Activated naive CD8-positive, alpha-beta T cell (primary cell): ENCODE data around the gene QPRT.
"Not testable (repeated sequence)": the region's sequence is repeated elsewhere in the genome, so short reads cannot be mapped to it uniquely, and the experiment has no call there.

Source experiments
- H3K27ac Mint-ChIP-seq: one replicate; pipeline ENCODE4 v1.8.0; 2021; ENCODE audit warnings: mixed read lengths
- H3K27me3 Mint-ChIP-seq: one replicate; pipeline ENCODE4 v1.8.0; 2021; ENCODE audit warnings: mixed read lengths
- H3K36me3 Mint-ChIP-seq: one replicate; pipeline ENCODE4 v1.8.0; 2021; ENCODE audit warnings: mixed read lengths
- H3K4me1 Mint-ChIP-seq: one replicate; pipeline ENCODE4 v1.8.0; 2021; ENCODE audit warnings: low read depth, mixed read lengths
- H3K4me3 Mint-ChIP-seq: one replicate; pipeline ENCODE4 v1.8.0; 2021; ENCODE audit warnings: mild to moderate bottlenecking, mixed read lengths
- H3K9me3 Mint-ChIP-seq: one replicate; pipeline ENCODE4 v1.8.0; 2021; ENCODE audit warnings: low read depth, mixed read lengths

The QPRT gene

GRCh38 chr16:29678691-29679267 is at the start of gene QPRT:
QPRT (plus strand) TSS chr16:29679180; CDS start chr16:29679198, 18 bp downstream.
- H3K36me3 Mint-ChIP-seq: no peaks in the 10 kb centered on the region
- peak within 1 kb of the TSS; percentile 41 for H3K4me3 Mint-ChIP-seq
- no peaks in the 10 kb centered on the region for H3K27me3 Mint-ChIP-seq
- H3K4me1 Mint-ChIP-seq: peaks cover 21% of the 10 kb centered on the region
- H3K27ac Mint-ChIP-seq: peak within 1 kb of the TSS; percentile 30
- no peaks in the 10 kb centered on the region for H3K9me3 Mint-ChIP-seq

- H3K36me3 Mint-ChIP-seq, H3K27ac Mint-ChIP-seq, H3K27me3 Mint-ChIP-seq, H3K4me3 Mint-ChIP-seq, H3K9me3 Mint-ChIP-seq: not testable (repeated sequence)
- H3K4me1 Mint-ChIP-seq: peaks cover 22% of the 10 kb centered on the region
These were observed 49.7 kb upstream of the QPRT start for GRCh38 chr16:29629318-29629717.

DNA sequence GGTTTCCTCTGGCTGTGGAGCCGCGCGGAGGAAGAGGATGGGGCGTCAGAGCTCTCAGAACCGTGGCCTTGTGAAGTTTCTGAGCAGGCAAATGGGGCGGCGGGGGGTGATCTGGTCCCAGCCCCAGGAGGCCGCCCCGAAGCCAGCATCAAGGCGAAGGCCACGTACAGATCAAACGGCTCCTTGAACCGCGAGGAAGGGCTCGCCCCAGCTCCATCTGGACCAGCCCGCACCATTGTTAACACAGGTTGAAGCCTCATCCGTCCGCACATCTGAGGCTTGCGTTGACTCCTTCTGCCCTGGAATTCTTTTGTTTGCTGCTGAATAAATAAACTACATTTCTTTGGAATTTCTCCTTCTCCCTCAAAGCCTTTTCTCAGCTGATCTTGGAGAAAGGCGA is 47.3 kb upstream of the QPRT start:
- not testable (repeated sequence) for H3K36me3 Mint-ChIP-seq, H3K27ac Mint-ChIP-seq, H3K27me3 Mint-ChIP-seq, H3K4me3 Mint-ChIP-seq, H3K9me3 Mint-ChIP-seq
- H3K4me1 Mint-ChIP-seq: peaks cover 17% of the 10 kb centered on the region

GRCh38 chr16:29635902-29636301 is 43.1 kb upstream of the QPRT start:
- not testable (repeated sequence) for H3K4me1 Mint-ChIP-seq, H3K36me3 Mint-ChIP-seq, H3K27ac Mint-ChIP-seq, H3K9me3 Mint-ChIP-seq, H3K4me3 Mint-ChIP-seq, H3K27me3 Mint-ChIP-seq

DNA sequence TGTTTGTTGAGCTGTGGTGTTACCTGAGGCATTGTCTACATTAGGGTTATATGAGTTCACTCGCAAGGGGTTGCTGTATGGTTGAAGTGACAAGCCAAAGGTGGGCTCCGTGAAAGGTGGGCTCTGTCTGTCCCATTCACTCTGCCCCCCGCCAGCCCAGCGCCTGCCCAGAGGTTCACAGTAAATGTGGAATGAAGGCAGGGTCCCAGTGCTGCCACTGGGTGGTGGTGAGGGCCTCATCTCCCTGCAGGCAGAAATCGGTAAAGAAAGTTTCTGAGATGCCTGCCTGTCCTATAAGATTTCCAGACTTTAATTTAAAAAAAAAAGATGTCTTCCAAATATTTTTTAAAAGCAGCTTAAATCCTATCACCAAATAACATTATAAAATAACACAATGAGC is 42.6 kb upstream of the QPRT start:
- H3K4me1 Mint-ChIP-seq: peaks cover 14% of the 10 kb centered on the region
- H3K36me3 Mint-ChIP-seq, H3K4me3 Mint-ChIP-seq, H3K9me3 Mint-ChIP-seq, H3K27ac Mint-ChIP-seq, H3K27me3 Mint-ChIP-seq: not testable (repeated sequence)

- H3K36me3 Mint-ChIP-seq, H3K27ac Mint-ChIP-seq, H3K9me3 Mint-ChIP-seq, H3K4me3 Mint-ChIP-seq, H3K27me3 Mint-ChIP-seq: not testable (repeated sequence)
- H3K4me1 Mint-ChIP-seq: peaks cover 19% of the 10 kb centered on the region
These were observed 40.2 kb upstream of the QPRT start for GRCh38 chr16:29638751-29639150.

GRCh38 chr16:29641561-29641960 is 37.4 kb upstream of the QPRT start:
- Mint-ChIP-seq H3K4me1 (peaks cover 30% of the 10 kb centered on the region), H3K9me3 (no peaks in the 10 kb centered on the region), H3K27me3 (no peaks in the 10 kb centered on the region), H3K36me3 (no peaks in the 10 kb centered on the region), H3K4me3 (peak overlapping the region; percentile 13), H3K27ac (peak overlapping the region; percentile 46)

GRCh38 chr16:29643596-29643995 is 35.4 kb upstream of the QPRT start:
- peaks cover 30% of the 10 kb centered on the region for H3K4me1 Mint-ChIP-seq
- no peak overlapping the region for H3K4me3 Mint-ChIP-seq

DNA sequence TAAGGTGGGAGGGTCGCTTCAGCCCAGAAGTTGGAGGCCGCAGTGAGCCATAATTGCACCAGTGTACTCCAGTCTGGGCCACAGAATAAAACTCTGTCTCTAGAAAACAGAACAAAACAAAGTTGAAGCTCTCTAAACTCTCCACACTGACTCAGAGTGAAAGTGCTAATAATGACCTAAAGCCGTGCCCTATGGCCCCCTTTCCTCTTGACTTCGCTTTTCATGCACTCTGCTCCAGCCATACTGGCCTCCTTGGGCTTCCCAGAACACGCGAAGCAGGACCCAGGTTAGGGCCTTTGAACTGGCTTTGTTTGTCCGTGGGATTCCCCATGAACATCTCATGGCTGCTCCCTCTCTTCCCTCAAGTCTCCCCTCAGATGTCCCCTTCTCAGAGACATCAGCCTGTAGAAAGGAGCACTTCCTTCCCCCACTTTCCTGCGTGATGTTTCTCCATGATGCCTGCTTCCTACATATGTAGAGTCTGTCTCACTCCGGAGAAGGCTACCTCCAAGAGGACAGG is 34.6 kb upstream of the QPRT start:
- no peak overlapping the region for H3K27ac Mint-ChIP-seq
- H3K4me3 Mint-ChIP-seq: no peak overlapping the region
- H3K9me3 Mint-ChIP-seq: no peaks in the 10 kb centered on the region
- peaks cover 30% of the 10 kb centered on the region for H3K4me1 Mint-ChIP-seq
- no peaks in the 10 kb centered on the region for H3K36me3 Mint-ChIP-seq
- no peaks in the 10 kb centered on the region for H3K27me3 Mint-ChIP-seq

More at GRCh38 chr16:29643596-29643995, 35.4 kb upstream of the QPRT start:
- no peak overlapping the region for H3K27ac Mint-ChIP-seq
- no peaks in the 10 kb centered on the region for H3K27me3 Mint-ChIP-seq
- no peaks in the 10 kb centered on the region for H3K9me3 Mint-ChIP-seq
- no peaks in the 10 kb centered on the region for H3K36me3 Mint-ChIP-seq

DNA sequence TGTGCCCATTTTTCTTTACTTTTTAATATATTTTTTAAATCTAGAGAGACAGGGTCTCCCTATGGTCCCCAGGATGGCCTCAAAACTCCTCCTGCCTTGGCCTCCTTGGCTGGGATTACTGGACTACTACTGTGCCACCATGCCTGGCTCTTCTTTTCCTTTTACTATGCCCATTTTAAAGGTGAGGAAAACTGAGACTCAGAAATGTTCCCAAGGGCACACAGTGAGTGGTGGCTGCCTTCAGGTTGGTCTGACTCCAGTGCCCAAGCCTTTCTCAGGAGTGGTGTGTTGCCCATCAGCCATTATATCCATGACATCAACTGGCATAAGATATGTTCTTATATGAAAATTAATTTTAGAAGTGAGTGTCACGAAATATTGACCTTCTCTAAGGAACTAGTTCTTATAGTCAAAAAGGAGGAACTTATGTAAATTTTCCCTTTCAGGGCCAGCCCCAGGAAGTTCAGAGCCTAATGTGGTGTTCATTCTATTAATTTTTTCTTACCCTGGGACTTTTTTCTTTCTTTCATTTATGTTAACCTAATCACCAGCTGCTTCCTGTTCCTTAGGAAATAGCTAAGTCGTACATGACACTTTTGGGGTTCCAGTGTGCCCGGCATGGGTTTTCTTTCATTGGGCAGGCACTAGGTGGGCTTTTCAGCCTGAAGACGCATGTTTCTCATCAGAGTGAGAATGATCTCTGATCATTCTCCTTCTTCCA is 33.8 kb upstream of the QPRT start:
- H3K9me3 Mint-ChIP-seq: no peaks in the 10 kb centered on the region
- H3K27ac Mint-ChIP-seq: no peak overlapping the region
- H3K36me3 Mint-ChIP-seq: no peaks in the 10 kb centered on the region
- peaks cover 36% of the 10 kb centered on the region for H3K4me1 Mint-ChIP-seq
- H3K4me3 Mint-ChIP-seq: no peak overlapping the region
- no peaks in the 10 kb centered on the region for H3K27me3 Mint-ChIP-seq

DNA sequence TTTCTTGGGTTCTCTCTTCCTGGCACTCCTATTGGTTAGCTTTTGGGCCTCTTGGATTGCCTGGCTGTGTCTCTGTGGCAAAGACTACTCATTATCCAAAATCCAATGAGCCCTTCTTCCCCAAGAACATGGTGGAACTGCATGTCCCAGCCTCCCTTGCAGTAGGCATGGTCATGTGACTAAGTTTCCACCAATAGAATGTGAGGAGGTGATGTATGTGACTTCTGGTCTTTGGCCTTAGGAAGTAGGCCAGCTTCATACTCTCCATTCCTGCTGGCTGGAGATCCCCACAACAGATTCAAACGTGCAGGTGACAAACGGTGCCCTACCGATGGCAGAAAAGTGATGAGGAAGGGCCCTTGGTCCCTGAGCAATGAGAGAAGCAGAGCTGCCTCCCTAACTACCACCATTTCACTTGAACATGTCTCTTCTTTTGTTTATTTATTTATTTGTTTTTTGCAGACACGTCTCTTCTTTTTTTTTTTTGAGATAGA is 33.2 kb upstream of the QPRT start:
- Mint-ChIP-seq H3K4me3 (no peak overlapping the region), H3K9me3 (no peaks in the 10 kb centered on the region), H3K36me3 (no peaks in the 10 kb centered on the region), H3K27ac (no peak overlapping the region), H3K27me3 (no peaks in the 10 kb centered on the region), H3K4me1 (peaks cover 32% of the 10 kb centered on the region)

DNA sequence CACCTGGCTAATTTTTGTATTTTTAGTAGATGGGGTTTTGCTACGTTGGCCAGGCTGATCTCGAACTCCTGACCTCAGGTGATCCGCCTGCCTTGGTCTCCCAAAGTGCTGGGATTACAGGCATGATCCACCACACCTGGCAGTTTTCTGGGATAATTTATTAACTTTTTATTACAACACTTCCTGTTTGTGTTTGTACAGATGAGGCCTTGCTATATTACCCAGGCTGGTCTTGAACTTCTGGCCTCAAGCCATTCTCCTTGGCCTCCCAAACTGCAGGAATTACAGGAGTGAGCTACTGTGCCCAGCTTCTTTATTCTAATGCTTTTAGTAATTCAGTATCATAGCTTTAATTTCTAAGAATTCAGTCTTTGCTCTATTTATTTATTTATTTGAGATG is 32.0 kb upstream of the QPRT start:
- H3K27me3 Mint-ChIP-seq: no peaks in the 10 kb centered on the region
- H3K4me1 Mint-ChIP-seq: peaks cover 21% of the 10 kb centered on the region
- no peak overlapping the region for H3K27ac Mint-ChIP-seq
- no peak overlapping the region for H3K4me3 Mint-ChIP-seq
- H3K9me3 Mint-ChIP-seq: no peaks in the 10 kb centered on the region
- H3K36me3 Mint-ChIP-seq: no peaks in the 10 kb centered on the region

DNA sequence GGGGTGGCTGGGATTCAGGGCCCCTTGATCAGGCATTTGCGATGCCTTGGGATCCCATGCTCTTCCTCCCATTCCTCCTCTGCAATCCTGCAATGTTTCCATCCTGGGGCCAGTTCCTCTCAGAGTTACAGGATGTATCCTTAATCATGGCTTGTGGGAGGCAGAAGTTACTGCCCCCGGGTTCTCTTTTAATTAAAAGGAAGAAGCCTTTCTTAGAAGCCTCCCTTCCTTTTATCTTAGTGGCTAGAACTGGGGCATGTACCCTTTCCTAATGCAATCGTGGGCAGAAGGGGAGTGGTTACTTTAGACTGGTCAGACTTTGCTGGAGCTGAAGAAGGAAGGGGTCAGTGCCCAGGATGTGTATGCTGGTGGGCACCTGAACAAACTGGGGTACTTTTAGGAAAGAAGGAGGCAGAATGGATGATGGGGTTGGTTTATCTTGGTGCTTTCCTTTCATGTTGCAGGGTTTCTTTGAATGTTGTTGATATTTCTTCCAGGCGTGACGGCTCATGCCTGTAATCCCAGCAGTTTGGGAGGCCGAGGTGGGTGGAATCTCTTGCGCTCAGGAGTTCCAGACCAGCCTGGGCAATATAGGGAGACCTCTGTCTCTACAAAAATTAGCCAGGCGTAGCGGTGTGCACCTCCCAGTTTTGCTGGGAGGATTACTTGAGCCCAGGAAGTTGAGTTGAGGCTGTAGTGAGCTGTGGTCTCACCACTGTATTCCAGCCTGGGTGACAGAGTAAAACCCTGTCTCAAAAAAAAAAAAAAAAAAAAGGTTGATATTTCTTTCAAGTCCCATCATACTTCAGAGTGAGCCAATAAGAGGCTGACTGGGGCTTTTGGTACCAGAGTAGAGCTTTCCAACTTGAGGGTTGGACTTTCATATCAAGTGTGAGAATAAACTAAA is 29.1 kb upstream of the QPRT start:
- no peaks in the 10 kb centered on the region for H3K9me3 Mint-ChIP-seq
- H3K36me3 Mint-ChIP-seq: no peaks in the 10 kb centered on the region
- H3K27ac Mint-ChIP-seq: no peak overlapping the region
- peaks cover 20% of the 10 kb centered on the region for H3K4me1 Mint-ChIP-seq
- H3K4me3 Mint-ChIP-seq: no peak overlapping the region
- H3K27me3 Mint-ChIP-seq: no peaks in the 10 kb centered on the region

GRCh38 chr16:29650771-29651170 is 28.2 kb upstream of the QPRT start:
- Mint-ChIP-seq H3K4me3 (no peak overlapping the region), H3K36me3 (no peaks in the 10 kb centered on the region), H3K4me1 (peaks cover 10% of the 10 kb centered on the region), H3K27me3 (no peaks in the 10 kb centered on the region), H3K27ac (no peak overlapping the region), H3K9me3 (no peaks in the 10 kb centered on the region)

DNA sequence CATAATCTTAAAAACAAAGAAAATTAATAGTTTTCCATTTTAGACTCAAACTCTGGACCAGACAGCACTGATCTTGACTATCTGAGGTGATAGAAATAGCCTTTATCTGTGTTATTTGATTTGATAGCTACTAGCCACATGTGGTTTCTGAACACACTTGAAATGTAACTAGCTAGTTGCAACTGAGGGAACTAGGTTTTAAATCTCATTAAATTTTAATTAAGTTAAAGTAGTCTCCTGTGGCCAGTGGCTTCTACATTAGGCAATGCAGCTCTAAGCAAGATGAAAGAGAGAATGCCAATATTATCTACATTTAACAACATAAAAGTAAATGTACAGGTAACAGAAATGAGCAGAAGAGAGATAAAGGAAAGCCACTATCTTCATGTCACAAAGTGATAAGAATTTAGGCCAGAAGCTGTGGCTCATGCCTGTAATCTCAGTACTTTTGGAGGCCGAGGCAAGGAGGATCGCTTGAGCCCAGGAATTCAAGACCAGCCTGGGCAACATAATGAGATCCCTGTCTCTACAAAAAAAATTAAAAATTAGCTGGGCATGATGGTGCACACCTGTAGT is 27.1 kb upstream of the QPRT start:
- H3K27ac Mint-ChIP-seq: no peak overlapping the region
- no peak overlapping the region for H3K4me3 Mint-ChIP-seq
- no peaks in the 10 kb centered on the region for H3K27me3 Mint-ChIP-seq
- no peaks in the 10 kb centered on the region for H3K9me3 Mint-ChIP-seq
- no peaks in the 10 kb centered on the region for H3K36me3 Mint-ChIP-seq
- H3K4me1 Mint-ChIP-seq: peaks cover 14% of the 10 kb centered on the region
